H9 (cell line): ENCODE measurements around the gene ISLR2. TPM values are rescaled to one million over a fixed set of nuclear protein-coding genes. Genes with fewer than 3 reads are reported as not detected.

Source experiments
- DNase-seq: peaks from one replicate; pipeline ENCODE4 v3.0.0-alpha.2; 2017
- H2AFZ ChIP-seq: one replicate; pipeline ENCODE4 v1.6.1; 2013; ENCODE audit warnings: mild to moderate bottlenecking, low read length, control low read depth, moderate library complexity
- H2AK5ac ChIP-seq: 2 replicates; pipeline ENCODE4 v1.6.1; 2013; ENCODE audit warnings: low read length, control low read depth, mixed read lengths; ENCODE audit not compliant: insufficient read length
- H2BK120ac ChIP-seq: one replicate; pipeline ENCODE4 v1.6.1; 2013; ENCODE audit warnings: low read depth, mild to moderate bottlenecking, low read length, control low read depth, inconsistent platforms; ENCODE audit not compliant: poor library complexity, severe bottlenecking
- H2BK12ac ChIP-seq: 2 replicates; pipeline ENCODE4 v1.6.1; 2013; ENCODE audit warnings: low read length, control low read depth, mixed read lengths, low read depth; ENCODE audit not compliant: insufficient read length
- H2BK15ac ChIP-seq: 2 replicates; pipeline ENCODE4 v1.6.1; 2013; ENCODE audit warnings: low read depth, low read length, control low read depth
- H2BK20ac ChIP-seq: one replicate; pipeline ENCODE4 v1.6.1; 2013; ENCODE audit warnings: low read depth, mild to moderate bottlenecking, low read length, control low read depth, inconsistent platforms; ENCODE audit not compliant: poor library complexity, severe bottlenecking
- H2BK5ac ChIP-seq: 2 replicates; pipeline ENCODE4 v1.6.1; 2013; ENCODE audit warnings: low read length, control low read depth, mixed read lengths; ENCODE audit not compliant: insufficient read length
- H3K14ac ChIP-seq: 2 replicates; pipeline ENCODE4 v1.6.1; 2013; ENCODE audit warnings: low read length, control low read depth; ENCODE audit not compliant: insufficient read depth
- H3K18ac ChIP-seq: 2 replicates; pipeline ENCODE4 v1.6.1; 2013; ENCODE audit warnings: low read depth, mild to moderate bottlenecking, mixed read lengths, low read length, control low read depth; ENCODE audit not compliant: insufficient read length
- H3K23ac ChIP-seq: 2 replicates; pipeline ENCODE4 v1.6.1; 2013; ENCODE audit warnings: low read length, control low read depth, mixed read lengths, low read depth; ENCODE audit not compliant: insufficient read length
- H3K23me2 ChIP-seq: 2 replicates; pipeline ENCODE4 v1.6.1; 2013; ENCODE audit warnings: low read depth, mild to moderate bottlenecking, mixed read lengths, low read length, control low read depth; ENCODE audit not compliant: insufficient read length, poor library complexity, severe bottlenecking
- H3K27ac ChIP-seq: 2 replicates; pipeline ENCODE4 v1.5.1; 2013; ENCODE audit warnings: low read length, control low read depth, mixed read lengths, low read depth; ENCODE audit not compliant: insufficient read length
- H3K27me3 ChIP-seq: 2 replicates; pipeline ENCODE4 v1.6.1; 2013; ENCODE audit warnings: low read length, control low read depth, inconsistent platforms; ENCODE audit not compliant: insufficient read depth
- H3K4ac ChIP-seq: 2 replicates; pipeline ENCODE4 v1.6.1; 2013; ENCODE audit warnings: low read depth, mild to moderate bottlenecking, control low read depth, inconsistent platforms, low read length, moderate library complexity
- H3K4me1 ChIP-seq: 2 replicates; pipeline ENCODE4 v1.6.1; 2013; ENCODE audit warnings: low read length, control low read depth, inconsistent platforms; ENCODE audit not compliant: insufficient read depth
- H3K4me2 ChIP-seq: 2 replicates; pipeline ENCODE4 v1.6.1; 2013; ENCODE audit warnings: low read length, control low read depth, mixed read lengths; ENCODE audit not compliant: insufficient read length, insufficient read depth
- H3K56ac ChIP-seq: 2 replicates; pipeline ENCODE4 v1.6.1; 2013; ENCODE audit warnings: low read depth, mild to moderate bottlenecking, mixed read lengths, low read length, control low read depth; ENCODE audit not compliant: insufficient read length
- H3K79me1 ChIP-seq: 2 replicates; pipeline ENCODE4 v1.6.1; 2013; ENCODE audit warnings: low read depth, mild to moderate bottlenecking, moderate library complexity, low read length, control low read depth, inconsistent platforms; ENCODE audit not compliant: insufficient read depth, poor library complexity, severe bottlenecking
- H3K79me2 ChIP-seq: 2 replicates; pipeline ENCODE4 v1.6.1; 2013; ENCODE audit warnings: low read length, control low read depth, inconsistent platforms; ENCODE audit not compliant: insufficient read depth
- H3K9ac ChIP-seq: 2 replicates; pipeline ENCODE4 v1.6.1; 2013; ENCODE audit warnings: low read length, control low read depth, mixed read lengths; ENCODE audit not compliant: insufficient read length; ENCODE audit errors: extremely low read depth
- H3K9me3 ChIP-seq: one replicate; pipeline ENCODE4 v1.6.1; 2013; ENCODE audit warnings: low read depth, low read length, inconsistent platforms; ENCODE audit not compliant: control insufficient read depth
- H3T11ph ChIP-seq: one replicate; pipeline ENCODE4 v1.6.1; 2013; ENCODE audit warnings: mild to moderate bottlenecking, low read length, control low read depth, inconsistent platforms
- H4K20me1 ChIP-seq: one replicate; pipeline ENCODE4 v1.6.1; 2013; ENCODE audit not compliant: control insufficient read depth, insufficient read length, insufficient read depth
- H4K5ac ChIP-seq: 2 replicates; pipeline ENCODE4 v1.6.1; 2013; ENCODE audit warnings: low read depth, mild to moderate bottlenecking, mixed read lengths, low read length, control low read depth; ENCODE audit not compliant: insufficient read length
- H4K8ac ChIP-seq: replicated peaks from 2 replicates; pipeline ENCODE4 v1.6.1; 2013; ENCODE audit warnings: low read length, control low read depth, mixed read lengths, low read depth; ENCODE audit not compliant: insufficient read length
- H4K91ac ChIP-seq: 2 replicates; pipeline ENCODE4 v1.6.1; 2013; ENCODE audit warnings: low read depth, mild to moderate bottlenecking, moderate library complexity, mixed read lengths, low read length, control low read depth; ENCODE audit not compliant: insufficient read length
- H3K27ac Mint-ChIP-seq, 3 experiments: 2 replicates in 2 of 3; 3 replicates in 1 of 3; pipeline ENCODE4 v1.8.0; 2020 to 2021; ENCODE audit warnings: mixed read lengths in 3 of 3, mild to moderate bottlenecking in 1 of 3, moderate library complexity in 1 of 3
- H3K27me3 Mint-ChIP-seq: 2 replicates; pipeline ENCODE4 v1.8.0; 2021; ENCODE audit warnings: low read depth, mild to moderate bottlenecking, moderate library complexity, mixed read lengths
- H3K36me3 Mint-ChIP-seq, 3 experiments: 2 replicates in 2 of 3; 3 replicates in 1 of 3; pipeline ENCODE4 v1.8.0; 2020 to 2021; ENCODE audit warnings: low read depth in 3 of 3, mixed read lengths in 3 of 3; ENCODE audit not compliant: insufficient read depth in 1 of 3
- H3K4me1 Mint-ChIP-seq, 2 experiments: 2 replicates each; pipeline ENCODE4 v1.8.0; 2020; ENCODE audit warnings: mixed read lengths in 2 of 2
- H3K4me3 Mint-ChIP-seq, 2 experiments: 2 replicates in 1 of 2; 3 replicates in 1 of 2; pipeline ENCODE4 v1.8.0; 2020 to 2021; ENCODE audit warnings: mild to moderate bottlenecking in 2 of 2, mixed read lengths in 2 of 2, moderate library complexity in 1 of 2
- H3K9me3 Mint-ChIP-seq, 2 experiments: 2 replicates in 1 of 2; 3 replicates in 1 of 2; pipeline ENCODE4 v1.8.0; 2020; ENCODE audit warnings: mild to moderate bottlenecking in 2 of 2, mixed read lengths in 2 of 2, moderate library complexity in 1 of 2
- CTCF ChIP-seq: fragments of 200-600 bp; sonication (generic); conservative IDR thresholded peaks from 3 replicates; pipeline ENCODE4 v1.8.0; 2021; ENCODE audit warnings: antibody characterized with exemption, mild to moderate bottlenecking
- WGBS: extraction: QIAGEN DNeasy Blood & Tissue Kit; methylation state at CpG from one replicate; pipeline ENCODE4 v1.1.7; 2013; ENCODE audit warnings: missing lambda C conversion rate, low lambda C conversion rate, mixed read lengths; ENCODE audit not compliant: insufficient read length; ENCODE audit errors: extremely low coverage; 5-methylcytosine and 5-hydroxymethylcytosine counted together
- total RNA-seq: library from RNA; stranded (reverse); gene quantifications from 2 replicates; pipeline ENCODE4 v1.2.1, GENCODE V29; 2021

ISLR2 gene
- total RNA-seq, 1 experiment from 2014 or later: 0.09 TPM

GRCh38 chr15:74127954-74128784 lies 2.2 kb upstream of the ISLR2 start:
- Mint-ChIP-seq H3K27me3 (peaks cover 99% of the 10 kb centered on the region), H3K4me1 (peaks cover 51 to 56% of the 10 kb centered on the region in 2 experiments), H3K27ac (no peak overlapping the region), H3K4me3 (peak overlapping the region; percentile 48 to 85), H3K9me3 (peaks cover 2 to 6% of the 10 kb centered on the region in 2 experiments; a peak in 2 of 5 replicates), H3K36me3 (no peaks in the 10 kb centered on the region; a peak in 3 of 7 replicates)
- no peak overlapping the region for H4K91ac ChIP-seq
- H3K4me2 ChIP-seq: peak overlapping the region; percentile 82
- H3K79me1 ChIP-seq: no peaks in the 10 kb centered on the region
- H3K9me3 ChIP-seq: no peaks in the 10 kb centered on the region
- no peak overlapping the region for H3K9ac ChIP-seq
- H3K23me2 ChIP-seq: peaks cover 20% of the 10 kb centered on the region
- no peak overlapping the region for H4K8ac ChIP-seq
- H2BK15ac ChIP-seq: no peak overlapping the region
- H2BK20ac ChIP-seq: no peak overlapping the region
- TF ChIP-seq CTCF: no peak
- no peak overlapping the region for H2BK120ac ChIP-seq
- peaks cover 57% of the 10 kb centered on the region for H3K27me3 ChIP-seq
- no peak overlapping the region; the same call in 1 of the 2 replicates for H3K14ac ChIP-seq
- H3K18ac ChIP-seq: no peak overlapping the region
- H3T11ph ChIP-seq: no peak overlapping the region
- no peak overlapping the region for H2AFZ ChIP-seq
- H2BK5ac ChIP-seq: no peak overlapping the region
- no peak overlapping the region for H3K4ac ChIP-seq
- no peak overlapping the region for H3K27ac ChIP-seq
- H3K23ac ChIP-seq: no peak overlapping the region
- no peaks in the 10 kb centered on the region; the same call in 1 of the 2 replicates for H3K4me1 ChIP-seq
- H3K79me2 ChIP-seq: no peaks in the 10 kb centered on the region
- H3K56ac ChIP-seq: no peak overlapping the region
- H4K20me1 ChIP-seq: peaks cover 4% of the 10 kb centered on the region
- H2BK12ac ChIP-seq: no peak overlapping the region
- WGBS: no CpG with 5 or more reads among the region's 53 CpGs
- no peak overlapping the region for H4K5ac ChIP-seq
- H2AK5ac ChIP-seq: no peak overlapping the region
- DNase-seq: no peak
